Breast epithelium (tissue), 4 donors: ENCODE data around the gene MEIS2. TPM values are rescaled to one million over a fixed set of nuclear protein-coding genes. Genes with fewer than 3 reads are reported as not detected.

ENCODE experiments used
- DNase-seq, 2 donors: peaks; one replicate each; pipeline ENCODE4 v3.0.0-alpha.2; 2019; ENCODE audit warnings: low spot score in 2 of 2
- H3K27ac ChIP-seq, 2 donors: fragments of 200-600 bp; sonication (generic) in 1 of 2; one replicate each; pipeline ENCODE4 v1.5.1; 2016 to 2019; ENCODE audit warnings: mild to moderate bottlenecking in 1 of 2
- H3K27me3 ChIP-seq, 2 donors: fragments of 200-600 bp; sonication (generic) in 1 of 2; one replicate each; pipeline versions ENCODE4 v1.5.1 to v1.6.0; 2017 to 2019; ENCODE audit warnings: control low read depth in 1 of 2, mild to moderate bottlenecking in 1 of 2
- H3K36me3 ChIP-seq: fragments of 200-600 bp; one replicate; pipeline ENCODE4 v1.5.1; 2019
- H3K4me1 ChIP-seq, 2 donors: fragments of 200-600 bp; sonication (generic); one replicate each; pipeline ENCODE4 v1.5.1; 2016 to 2019; ENCODE audit warnings: control low read depth in 1 of 2
- H3K4me3 ChIP-seq, 3 donors: fragments of 200-600 bp; sonication (generic); 1 replicate in 2 of 3; 2 replicates in 1 of 3; pipeline ENCODE4 v1.5.1; 2016 to 2019; ENCODE audit warnings: mild to moderate bottlenecking in 3 of 3, moderate library complexity in 2 of 3
- H3K9me3 ChIP-seq, 2 donors: fragments of 200-600 bp; sonication (generic) in 1 of 2; one replicate each; pipeline ENCODE4 v1.5.1; 2016 to 2019; ENCODE audit warnings: control low read depth in 1 of 2
- POLR2A ChIP-seq: fragments of 450-650 bp; IDR thresholded peaks from one replicate; pipeline ENCODE4 v1.6.1; 2016; ENCODE audit warnings: antibody characterized with exemption, mild to moderate bottlenecking, moderate library complexity
- POLR2AphosphoS5 ChIP-seq, 3 donors: sonication (generic); formaldehyde crosslinking; IDR thresholded peaks; one replicate each; pipeline ENCODE4 v1.6.1; 2017; ENCODE audit warnings: antibody characterized with exemption in 3 of 3
- intact Hi-C: fragments of 100-400 bp; cut with DNase I; formaldehyde crosslinking; loops from one replicate; pipeline ENCODE4 v1.15.1; 2023; ENCODE audit warnings: low total_unique reads
- total RNA-seq, 3 donors: library from RNA; depleted of rRNA; stranded (reverse); fragments of >200 nt; gene quantifications; one replicate each; pipeline ENCODE4 v1.1.0, GENCODE V29; 2016
- TF ChIP-seq, protein P1 (sequence below), 3 donors: fragments of 450-650 bp; IDR thresholded peaks; one replicate each; pipeline ENCODE4 v1.5.1; 2016 to 2017; ENCODE audit warnings: antibody characterized with exemption in 3 of 3, mild to moderate bottlenecking in 3 of 3, moderate library complexity in 3 of 3

MEIS2 gene
- total RNA-seq, 3 donors from 2014 or later = 18.2 to 55.8 (median 28.5) TPM

DNA sequence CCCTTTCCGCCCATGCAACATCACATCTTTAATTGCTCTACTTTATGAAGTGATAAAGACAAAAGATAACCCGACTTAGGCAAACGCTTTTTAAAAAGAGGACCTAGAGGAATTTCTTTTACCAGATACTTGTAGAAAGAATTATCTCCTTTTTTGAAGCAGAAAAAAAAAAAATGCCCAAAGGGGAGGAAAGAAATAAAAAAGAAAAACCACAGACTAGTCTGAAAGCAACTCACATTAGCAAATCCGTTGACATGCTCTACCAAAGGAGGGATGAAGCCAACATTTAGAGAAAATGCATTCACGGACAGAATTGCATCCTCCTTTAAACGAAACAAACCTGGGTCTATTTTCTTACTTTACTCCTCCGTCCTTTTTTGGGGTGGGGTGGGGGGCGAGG lies 213.6 kb downstream of the MEIS2 start:
- intact Hi-C loops = loop anchor here (10.0 kb wide), 2 partner anchors 218 to 1008 kb away; partner anchors contain the start of gene MEIS2

DNA sequence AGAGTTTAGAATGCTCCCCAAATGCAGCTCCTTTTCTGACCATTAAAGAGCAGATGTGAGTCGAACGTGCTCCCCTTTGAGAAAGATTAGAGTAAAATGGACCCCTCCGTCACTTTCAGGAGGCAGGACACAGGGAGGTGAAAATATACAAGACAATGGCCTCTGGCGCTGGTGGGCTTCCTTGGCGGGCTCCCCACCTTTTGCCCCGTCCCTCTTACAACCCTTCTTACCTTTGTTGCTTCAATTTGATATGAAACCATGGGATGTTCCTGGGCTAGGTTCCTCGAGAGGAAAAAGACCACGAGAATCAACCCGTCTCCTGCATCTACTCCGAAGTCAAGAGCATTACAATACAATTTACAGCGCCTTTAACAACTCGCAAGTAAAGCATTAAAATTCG lies 214.2 kb downstream of the MEIS2 start:
- Histone ChIP-seq H3K9me3 (no peaks in the 10 kb centered on the region), H3K4me3 (no peak overlapping the region), H3K36me3 (no peaks in the 10 kb centered on the region), H3K27ac (no peak overlapping the region), H3K27me3 (peaks cover 0 to 30% of the 10 kb centered on the region in 2 donors), H3K4me1 (peaks cover 0 to 8% of the 10 kb centered on the region in 2 donors)
- no peak for DNase-seq
- TF ChIP-seq POLR2AphosphoS5 (IDR thresholded peaks at IDR 0.05) = no peak
- TF ChIP-seq POLR2A = no peak
- TF ChIP-seq, protein P1, sequence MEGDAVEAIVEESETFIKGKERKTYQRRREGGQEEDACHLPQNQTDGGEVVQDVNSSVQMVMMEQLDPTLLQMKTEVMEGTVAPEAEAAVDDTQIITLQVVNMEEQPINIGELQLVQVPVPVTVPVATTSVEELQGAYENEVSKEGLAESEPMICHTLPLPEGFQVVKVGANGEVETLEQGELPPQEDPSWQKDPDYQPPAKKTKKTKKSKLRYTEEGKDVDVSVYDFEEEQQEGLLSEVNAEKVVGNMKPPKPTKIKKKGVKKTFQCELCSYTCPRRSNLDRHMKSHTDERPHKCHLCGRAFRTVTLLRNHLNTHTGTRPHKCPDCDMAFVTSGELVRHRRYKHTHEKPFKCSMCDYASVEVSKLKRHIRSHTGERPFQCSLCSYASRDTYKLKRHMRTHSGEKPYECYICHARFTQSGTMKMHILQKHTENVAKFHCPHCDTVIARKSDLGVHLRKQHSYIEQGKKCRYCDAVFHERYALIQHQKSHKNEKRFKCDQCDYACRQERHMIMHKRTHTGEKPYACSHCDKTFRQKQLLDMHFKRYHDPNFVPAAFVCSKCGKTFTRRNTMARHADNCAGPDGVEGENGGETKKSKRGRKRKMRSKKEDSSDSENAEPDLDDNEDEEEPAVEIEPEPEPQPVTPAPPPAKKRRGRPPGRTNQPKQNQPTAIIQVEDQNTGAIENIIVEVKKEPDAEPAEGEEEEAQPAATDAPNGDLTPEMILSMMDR (IDR thresholded peaks at IDR 0.05) = no peak
- intact Hi-C loops = loop anchor here (10.0 kb wide), 2 partner anchors 219 to 1009 kb away; partner anchors contain the start of gene MEIS2

More for the DNA sequence above, 213.6 kb downstream of the MEIS2 start:
- Histone ChIP-seq H3K27ac (peak overlapping the region in 1 of 2 donors; percentile 14), H3K27me3 (peaks cover 0 to 25% of the 10 kb centered on the region in 2 donors), H3K4me1 (peaks cover 0 to 8% of the 10 kb centered on the region in 2 donors), H3K36me3 (no peaks in the 10 kb centered on the region), H3K9me3 (no peaks in the 10 kb centered on the region), H3K4me3 (peak overlapping the region in 1 of 3 donors; percentile 49)
- TF ChIP-seq POLR2A = no peak
- TF ChIP-seq, protein P1 (IDR thresholded peaks at IDR 0.05) = no peak
- TF ChIP-seq POLR2AphosphoS5 (IDR thresholded peaks at IDR 0.05) = no peak
- DNase-seq = no peak

DNA sequence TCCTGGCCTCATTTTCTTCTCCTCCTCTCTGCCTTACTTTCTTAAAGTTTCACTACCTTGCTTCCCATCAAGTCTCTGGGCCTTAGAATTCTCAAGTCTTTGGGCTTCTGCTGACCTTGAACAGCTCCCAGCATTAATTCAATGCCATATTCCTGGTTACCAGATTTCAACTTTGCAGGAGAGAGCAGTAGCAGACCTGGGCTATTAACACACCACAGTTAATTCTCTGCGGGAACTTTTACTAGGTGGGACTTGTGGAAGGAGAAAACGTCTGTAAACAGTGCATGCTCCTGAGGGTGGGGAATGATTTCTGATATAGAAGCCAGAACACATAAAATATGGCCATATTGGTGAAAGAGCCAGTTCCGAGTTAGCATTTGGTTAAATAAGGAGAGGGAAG lies 214.6 kb downstream of the MEIS2 start:
- peaks cover 0 to 34% of the 10 kb centered on the region in 2 donors for H3K27me3 ChIP-seq
- TF ChIP-seq POLR2A (no peak), POLR2AphosphoS5 (IDR thresholded peaks at IDR 0.05) (no peak)
- TF ChIP-seq, protein P1 (IDR thresholded peaks at IDR 0.05) = no peak
- no peak for DNase-seq
- no peaks in the 10 kb centered on the region for H3K9me3 ChIP-seq
- H3K27ac ChIP-seq = no peak overlapping the region
- H3K36me3 ChIP-seq = no peaks in the 10 kb centered on the region
- no peak overlapping the region for H3K4me3 ChIP-seq
- H3K4me1 ChIP-seq = peaks cover 0 to 8% of the 10 kb centered on the region in 2 donors
- intact Hi-C loops = loop anchor here (10.0 kb wide), 2 partner anchors 219 to 1009 kb away; partner anchors contain the start of gene MEIS2

DNA sequence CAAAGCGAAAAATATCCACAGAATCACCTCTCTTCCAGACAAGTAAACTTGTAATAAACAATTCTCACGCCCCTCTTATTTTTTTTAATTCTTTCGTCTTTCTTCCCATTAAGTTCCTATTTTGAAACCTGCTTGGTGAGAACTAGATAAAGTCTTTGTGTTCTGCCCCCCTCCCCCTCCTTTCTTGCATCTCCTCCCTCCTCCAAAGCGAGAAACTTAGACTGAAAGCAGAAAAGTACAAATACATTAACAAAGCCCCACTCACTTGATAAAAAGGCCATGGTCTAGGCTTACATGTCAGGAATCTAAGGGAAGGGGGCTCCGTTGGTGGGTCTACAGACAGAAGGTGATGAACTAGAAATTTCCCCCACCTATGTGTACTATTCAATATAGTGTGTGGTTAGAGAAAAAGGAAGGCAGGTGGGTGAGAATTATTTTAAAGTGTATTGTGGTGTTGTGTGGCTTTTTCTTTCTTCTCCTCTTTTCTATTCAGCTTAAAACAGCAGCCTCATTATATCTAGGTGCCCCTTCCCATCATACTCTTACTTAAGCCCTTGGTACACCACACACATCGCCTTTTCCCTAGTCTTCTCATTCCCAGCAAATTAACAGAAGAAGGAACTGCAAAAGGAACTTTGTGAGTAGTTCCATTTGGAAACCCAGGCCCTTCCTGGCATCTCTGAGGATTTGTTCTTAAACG lies 215.3 kb downstream of the MEIS2 start:
- Histone ChIP-seq H3K4me3 (no peak overlapping the region), H3K36me3 (no peaks in the 10 kb centered on the region), H3K9me3 (no peaks in the 10 kb centered on the region), H3K27ac (no peak overlapping the region), H3K27me3 (peaks cover 0 to 41% of the 10 kb centered on the region in 2 donors), H3K4me1 (peaks cover 0 to 8% of the 10 kb centered on the region in 2 donors)
- intact Hi-C loops = loop anchor here (10.0 kb wide), 2 partner anchors 220 to 1010 kb away; partner anchors contain the start of gene MEIS2
- no peak for DNase-seq
- TF ChIP-seq POLR2AphosphoS5 (IDR thresholded peaks at IDR 0.05) = no peak
- TF ChIP-seq POLR2A = no peak
- TF ChIP-seq, protein P1 (IDR thresholded peaks at IDR 0.05) = no peak

DNA sequence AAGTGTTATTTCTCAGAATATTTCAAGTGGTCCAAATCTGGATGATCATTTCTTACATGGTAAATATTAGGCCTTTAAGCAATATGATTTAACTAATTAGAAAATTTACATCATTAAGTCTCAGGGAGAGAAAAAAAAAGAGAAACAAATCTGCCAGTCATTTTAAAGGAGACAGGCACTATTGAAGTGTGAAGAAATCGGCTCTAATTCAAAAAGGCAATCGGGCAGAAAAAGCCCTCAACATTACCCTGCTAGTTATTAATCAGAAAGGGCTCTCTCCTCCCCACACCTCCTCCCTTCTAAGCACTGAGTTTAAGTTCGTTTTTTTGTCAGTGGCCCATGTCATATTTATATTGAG lies 215.9 kb downstream of the MEIS2 start:
- intact Hi-C loops = loop anchor here (10.0 kb wide), 2 partner anchors 220 to 1010 kb away; partner anchors contain the start of gene MEIS2
- peaks cover 0 to 8% of the 10 kb centered on the region in 2 donors for H3K4me1 ChIP-seq

More for the DNA sequence above, 215.9 kb downstream of the MEIS2 start:
- no peaks in the 10 kb centered on the region for H3K9me3 ChIP-seq
- no peak overlapping the region for H3K27ac ChIP-seq
- H3K36me3 ChIP-seq = no peaks in the 10 kb centered on the region
- H3K27me3 ChIP-seq = peaks cover 0 to 44% of the 10 kb centered on the region in 2 donors
- no peak overlapping the region for H3K4me3 ChIP-seq
- TF ChIP-seq POLR2A (no peak), POLR2AphosphoS5 (IDR thresholded peaks at IDR 0.05) (no peak)
- TF ChIP-seq, protein P1 (IDR thresholded peaks at IDR 0.05) = no peak
- DNase-seq = no peak
